Dedifferentiated amniotic fluid mesenchymal stem cell (primary cell): ENCODE data around the gene CELF2.
"Not testable (repeated sequence)": the region's sequence is repeated elsewhere in the genome, so short reads cannot be mapped to it uniquely, and the experiment has no call there.

Experiments
- DNase-seq: peaks from one replicate; pipeline ENCODE4 v3.0.0-alpha.2; 2016; ENCODE audit errors: extremely low spot score

The CELF2 gene

GRCh38 chr10:11351801-11352200, 334.1 kb downstream of the CELF2 start:
- DNase-seq = no peak

- no peak for DNase-seq
These were observed 335.6 kb downstream of the CELF2 start for GRCh38 chr10:11353006-11353896.

- DNase-seq = no peak
These were observed 337.2 kb downstream of the CELF2 start for GRCh38 chr10:11354823-11355222.

- DNase-seq = no peak
These were observed 337.9 kb downstream of the CELF2 start for GRCh38 chr10:11355592-11355991.

GRCh38 chr10:11357439-11357838, 339.8 kb downstream of the CELF2 start:
- no peak for DNase-seq

- no peak for DNase-seq
These were observed 340.3 kb downstream of the CELF2 start for GRCh38 chr10:11358011-11358410.

- no peak for DNase-seq
These were observed 341.4 kb downstream of the CELF2 start for GRCh38 chr10:11358923-11359575.

- DNase-seq = no peak
These were observed 342.2 kb downstream of the CELF2 start for GRCh38 chr10:11359869-11360268.

- no peak for DNase-seq
These were observed 345.8 kb downstream of the CELF2 start for GRCh38 chr10:11363497-11363896.

GRCh38 chr10:11364241-11364640, 346.6 kb downstream of the CELF2 start:
- no peak for DNase-seq

GRCh38 chr10:11366889-11367288, 349.2 kb downstream of the CELF2 start:
- DNase-seq = not testable (repeated sequence)

- DNase-seq = no peak
These were observed 349.8 kb downstream of the CELF2 start for GRCh38 chr10:11367505-11367904.

GRCh38 chr10:11373717-11374171, 356.1 kb downstream of the CELF2 start:
- DNase-seq = no peak

GRCh38 chr10:11377267-11377666, 359.6 kb downstream of the CELF2 start:
- DNase-seq = no peak

GRCh38 chr10:11378835-11379234, 361.2 kb downstream of the CELF2 start:
- no peak for DNase-seq

- DNase-seq = no peak
These were observed 362.1 kb downstream of the CELF2 start for GRCh38 chr10:11379771-11380170.

- no peak for DNase-seq
These were observed 363.4 kb downstream of the CELF2 start for GRCh38 chr10:11381023-11381422.

- no peak for DNase-seq
These were observed 363.8 kb downstream of the CELF2 start for GRCh38 chr10:11381511-11381910.

- DNase-seq = no peak
These were observed 364.5 kb downstream of the CELF2 start for GRCh38 chr10:11382187-11382586.

GRCh38 chr10:11386044-11386443, 368.4 kb downstream of the CELF2 start:
- no peak for DNase-seq
